ENCODE results near the gene LCN6.
"Not testable (repeated sequence)": the region's sequence is repeated elsewhere in the genome, so short reads cannot be mapped to it uniquely, and the experiment has no call there.

LCN6 gene

DNA sequence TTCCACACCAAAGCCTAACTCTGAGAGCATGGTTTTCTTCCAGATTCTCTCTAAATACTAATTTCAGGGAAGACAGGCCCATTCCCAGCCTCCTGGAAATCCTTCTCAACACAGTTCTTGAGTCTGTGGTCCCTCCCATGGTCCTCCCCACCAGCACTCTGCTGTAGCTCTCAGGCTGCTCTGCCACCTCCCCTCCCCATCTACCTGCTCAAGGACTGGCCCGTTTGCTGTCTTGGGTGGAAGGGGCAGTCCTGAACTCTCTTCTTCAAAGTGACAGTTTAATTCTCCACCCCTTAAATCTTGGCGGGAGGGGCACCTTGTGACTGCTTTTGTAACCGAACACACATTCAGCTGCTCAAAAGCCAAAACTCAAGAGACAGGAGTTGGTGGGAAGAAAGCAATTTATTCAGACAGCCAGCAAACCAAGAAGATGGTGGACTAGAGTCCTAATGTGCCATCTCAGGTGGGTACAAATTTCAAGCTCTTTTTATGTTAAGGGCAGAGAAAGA lies 23.6 kb upstream of the LCN6 start:
- Mint-ChIP-seq H3K4me1 (ENCODE audit: low read depth) (peaks cover 11% of the 10 kb centered on the region), H3K27me3 (peaks cover 31% of the 10 kb centered on the region), H3K9me3 (peaks cover 10% of the 10 kb centered on the region), H3K27ac (no peak overlapping the region), H3K4me3 (no peak overlapping the region), H3K36me3 (ENCODE audit: low read depth) (peaks cover 6% of the 10 kb centered on the region)
- intact Hi-C loops (cut with micrococcal nuclease) = no loop called here

DNA sequence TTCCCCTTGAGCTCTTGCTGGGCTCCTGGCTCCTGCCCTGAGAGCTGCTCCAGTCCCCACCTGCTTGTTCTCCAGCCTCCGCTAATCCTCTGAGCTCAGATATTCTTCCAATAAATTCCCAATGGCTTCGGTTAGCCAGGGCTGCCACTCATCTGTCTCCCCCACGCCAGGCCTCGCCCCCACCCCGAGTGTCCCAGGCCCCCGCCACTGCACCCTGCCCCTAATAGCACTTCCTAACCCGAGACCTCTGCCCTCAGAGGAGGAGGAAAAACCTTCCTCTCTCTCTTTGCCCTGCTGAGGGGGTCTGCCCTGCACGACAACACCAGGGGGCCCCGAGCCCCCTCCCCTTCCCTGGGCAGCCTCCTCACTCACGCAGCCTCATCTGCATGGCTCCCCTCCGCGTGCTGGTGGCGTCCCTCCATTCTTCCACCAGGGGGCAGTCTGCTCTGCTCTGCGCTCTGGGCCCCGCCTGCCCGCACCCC lies 21.4 kb upstream of the LCN6 start:
- no peak overlapping the region for H3K4me3 Mint-ChIP-seq
- peaks cover 11% of the 10 kb centered on the region for H3K4me1 Mint-ChIP-seq (ENCODE audit: low read depth)
- H3K36me3 Mint-ChIP-seq (ENCODE audit: low read depth) = peaks cover 6% of the 10 kb centered on the region
- intact Hi-C loops (cut with micrococcal nuclease) = no loop called here
- H3K27me3 Mint-ChIP-seq = peaks cover 36% of the 10 kb centered on the region
- no peak overlapping the region for H3K27ac Mint-ChIP-seq
- peaks cover 10% of the 10 kb centered on the region for H3K9me3 Mint-ChIP-seq

DNA sequence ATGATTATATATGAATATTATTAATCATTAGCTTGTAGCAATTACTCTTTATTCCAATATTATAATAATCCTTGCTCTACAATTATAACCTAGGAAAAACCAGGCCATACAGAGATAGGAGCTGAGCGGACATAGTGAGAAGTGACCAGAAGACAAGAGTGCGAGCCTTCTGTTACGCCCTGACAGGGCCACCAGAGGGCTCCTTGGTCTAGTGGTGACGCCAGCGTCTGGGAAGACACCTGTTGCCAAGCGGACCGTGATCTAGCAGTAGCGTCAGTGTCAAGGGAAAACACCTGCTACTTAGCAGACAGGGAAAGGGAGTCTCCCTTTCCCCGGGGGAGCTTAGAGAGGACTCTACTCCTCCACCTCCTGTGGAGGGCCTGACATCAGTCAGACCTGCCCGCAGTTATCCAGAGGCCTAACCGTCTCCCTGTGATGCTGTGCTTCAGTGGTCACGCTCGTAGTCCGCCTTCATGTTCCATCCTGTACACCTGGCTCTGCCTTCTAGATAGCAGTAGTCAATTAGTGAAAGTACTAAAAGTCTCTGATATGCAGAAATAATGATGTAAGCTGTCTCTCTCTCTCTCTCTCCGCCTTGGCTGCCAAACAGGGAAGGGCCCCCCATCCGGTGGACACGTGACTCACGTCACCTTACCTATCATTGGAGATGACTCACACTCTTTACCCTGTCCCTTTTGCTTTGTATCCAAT lies 18.2 kb upstream of the LCN6 start:
- H3K27ac Mint-ChIP-seq; H3K9me3 Mint-ChIP-seq; intact Hi-C loops (cut with micrococcal nuclease); H3K4me3 Mint-ChIP-seq; H3K36me3 Mint-ChIP-seq (ENCODE audit: low read depth); H3K4me1 Mint-ChIP-seq (ENCODE audit: low read depth): not testable (repeated sequence)
- H3K27me3 Mint-ChIP-seq = peaks cover 44% of the 10 kb centered on the region

DNA sequence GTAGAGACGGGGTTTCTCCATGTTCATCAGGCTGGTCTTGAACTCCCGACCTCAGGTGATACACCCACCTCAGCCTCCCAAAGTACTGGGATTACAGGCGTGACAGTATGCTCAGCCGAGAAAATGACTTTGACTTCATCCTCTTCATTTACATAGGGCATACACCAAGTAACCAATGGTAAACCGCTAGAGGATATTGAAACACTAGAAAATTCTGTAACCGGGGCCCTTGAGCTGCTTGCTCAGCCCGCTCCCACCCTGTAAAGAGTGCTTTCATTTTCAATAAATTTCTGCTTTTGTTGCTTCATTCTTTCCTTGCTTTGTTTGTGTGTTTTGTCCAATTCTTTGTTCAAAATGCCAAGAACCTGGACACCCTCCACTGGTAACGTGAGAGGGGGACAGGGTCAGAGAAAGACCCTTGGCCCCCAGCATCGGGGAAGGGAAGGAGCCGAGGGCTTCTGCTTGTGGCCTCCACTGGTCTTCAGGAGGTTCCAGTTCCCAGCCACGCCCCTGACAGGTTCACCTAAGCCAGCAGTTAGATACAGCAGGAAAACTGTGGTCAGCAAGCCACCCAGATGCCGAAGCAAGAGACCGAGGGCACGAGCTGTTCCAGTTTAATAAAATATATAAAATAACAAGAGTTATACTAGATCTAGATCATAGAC lies 17.6 kb upstream of the LCN6 start:
- H3K4me3 Mint-ChIP-seq; intact Hi-C loops (cut with micrococcal nuclease); H3K27ac Mint-ChIP-seq; H3K36me3 Mint-ChIP-seq (ENCODE audit: low read depth); H3K4me1 Mint-ChIP-seq (ENCODE audit: low read depth); H3K9me3 Mint-ChIP-seq: not testable (repeated sequence)
- peaks cover 41% of the 10 kb centered on the region for H3K27me3 Mint-ChIP-seq

DNA sequence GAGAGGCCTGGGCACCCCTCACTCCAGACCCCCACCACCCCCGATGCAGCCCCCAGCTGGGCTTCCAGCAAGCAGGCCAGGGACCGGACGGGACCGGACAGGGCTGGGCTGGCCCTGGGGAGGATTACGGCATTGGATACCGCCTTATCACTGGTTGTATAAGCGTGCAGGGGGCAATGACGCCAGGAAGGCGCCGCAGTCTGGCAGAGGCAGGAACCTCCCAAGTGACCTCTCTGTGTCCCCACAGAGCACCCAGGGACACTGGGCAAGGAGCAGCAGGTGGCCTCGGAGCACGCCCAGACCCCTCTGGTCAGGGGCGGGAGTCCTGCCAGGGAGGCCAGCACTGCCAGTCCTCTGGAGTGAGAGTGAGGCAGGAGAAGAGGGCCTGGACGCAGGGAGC lies 16.7 kb upstream of the LCN6 start:
- Mint-ChIP-seq H3K27me3 (peaks cover 41% of the 10 kb centered on the region), H3K36me3 (ENCODE audit: low read depth) (no peaks in the 10 kb centered on the region), H3K9me3 (no peaks in the 10 kb centered on the region), H3K4me3 (no peak overlapping the region), H3K4me1 (ENCODE audit: low read depth) (peaks cover 5% of the 10 kb centered on the region), H3K27ac (no peak overlapping the region)
- intact Hi-C loops (cut with micrococcal nuclease) = no loop called here

DNA sequence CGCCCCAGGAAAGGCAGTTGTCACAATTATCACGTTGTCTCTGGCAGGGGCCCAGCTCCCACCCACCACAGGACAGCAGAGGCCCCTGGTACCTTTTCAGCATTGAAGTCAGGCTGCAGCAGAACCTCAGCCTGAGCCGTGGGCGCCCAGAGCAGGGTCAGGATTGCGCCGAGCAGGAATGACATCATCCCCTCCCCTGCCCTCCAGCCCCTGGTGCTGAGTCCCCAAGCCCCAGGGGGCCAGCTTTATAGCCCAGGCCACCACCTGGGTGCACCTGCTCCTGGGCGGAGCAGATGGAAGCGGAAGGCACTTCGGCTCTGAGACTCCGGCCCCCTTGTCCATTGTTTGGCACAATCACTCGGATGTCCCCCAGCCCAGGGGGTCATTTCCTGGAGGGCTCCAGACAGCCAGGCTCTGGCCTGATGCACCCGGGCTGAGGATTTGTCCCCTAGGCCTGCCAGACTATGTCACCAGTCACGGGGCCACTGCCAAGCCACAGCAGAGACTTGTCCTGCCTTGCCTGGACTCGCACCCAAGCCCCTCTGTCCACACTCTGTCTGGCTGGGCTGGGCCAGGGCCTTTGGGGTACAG lies 16.1 kb upstream of the LCN6 start, which contains the start of gene LCN15:
Gene LCN15, minus strand, starts transcription at position 218 of the 591 bp plus-strand sequence. Its CDS starts 30 bp downstream, at position 188.
- Mint-ChIP-seq H3K36me3 (ENCODE audit: low read depth) (no peaks in the 10 kb centered on the region), H3K4me1 (ENCODE audit: low read depth) (no peaks in the 10 kb centered on the region), H3K27ac (no peak within 1 kb of the TSS), H3K4me3 (no peak within 1 kb of the TSS), H3K27me3 (peaks cover 43% of the 10 kb centered on the region), H3K9me3 (no peaks in the 10 kb centered on the region)
- intact Hi-C loops (cut with micrococcal nuclease) = no loop called here

DNA sequence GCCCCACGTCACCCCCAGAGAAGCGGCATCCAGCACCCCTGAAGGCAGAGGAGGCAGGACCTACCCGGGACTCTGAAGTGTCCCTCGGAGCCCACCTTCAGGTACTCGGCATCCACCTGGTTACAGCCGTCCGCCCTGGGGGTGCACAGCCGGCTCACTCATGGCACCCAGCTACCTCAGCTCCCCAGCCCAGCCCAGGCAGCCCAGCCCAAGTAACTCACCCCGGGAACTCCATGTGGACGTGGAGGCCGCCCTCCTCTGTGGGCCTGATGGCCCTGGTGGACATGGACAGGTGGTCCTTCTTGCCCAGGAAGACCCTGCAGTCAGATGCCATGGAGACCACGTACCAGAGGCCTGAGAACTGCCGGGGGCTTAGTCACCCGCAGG lies 15.3 kb upstream of the LCN6 start:
- intact Hi-C loops (cut with micrococcal nuclease) = no loop called here
- Mint-ChIP-seq H3K36me3 (ENCODE audit: low read depth) (no peaks in the 10 kb centered on the region), H3K4me1 (ENCODE audit: low read depth) (no peaks in the 10 kb centered on the region), H3K4me3 (no peak overlapping the region), H3K9me3 (no peaks in the 10 kb centered on the region), H3K27ac (no peak overlapping the region), H3K27me3 (peaks cover 40% of the 10 kb centered on the region)

DNA sequence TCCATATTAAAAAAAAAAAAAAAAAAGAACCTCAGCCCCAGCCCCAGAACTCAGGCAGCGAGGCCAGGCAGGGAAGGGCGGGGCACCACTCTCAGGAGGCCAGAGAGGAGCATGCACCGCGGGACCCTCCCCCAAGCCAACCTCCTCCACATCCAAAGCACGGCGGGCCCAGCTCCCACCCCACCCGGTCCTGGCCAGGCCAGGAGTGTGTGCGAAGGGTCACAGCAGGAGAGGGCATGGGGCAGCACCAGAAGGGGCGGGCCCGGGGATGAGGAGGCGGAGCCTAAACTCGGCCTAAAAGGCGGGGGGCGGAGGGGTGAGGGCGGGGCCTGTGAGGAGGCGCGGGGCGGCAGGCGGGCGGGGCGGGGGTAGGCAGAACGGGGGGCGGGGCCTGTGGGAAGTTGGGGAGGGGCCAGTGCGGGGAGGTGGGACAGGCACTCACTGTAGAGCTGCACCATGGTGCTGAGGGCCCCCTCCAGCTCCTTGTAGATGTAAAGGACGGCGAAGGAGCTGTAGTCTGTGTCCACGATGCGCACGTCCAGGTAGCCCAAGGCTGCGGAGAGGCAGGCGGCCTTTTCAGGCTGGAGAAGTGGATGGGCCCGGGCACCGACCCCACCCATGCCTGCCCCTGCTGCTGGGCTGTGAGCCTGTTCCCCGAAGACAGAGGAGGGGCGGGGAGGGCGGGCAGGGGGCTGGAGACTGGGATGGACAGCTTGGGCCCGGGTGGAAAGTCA lies 14.8 kb upstream of the LCN6 start:
- peaks cover 36% of the 10 kb centered on the region for H3K27me3 Mint-ChIP-seq
- H3K4me3 Mint-ChIP-seq = no peak overlapping the region
- H3K4me1 Mint-ChIP-seq (ENCODE audit: low read depth) = no peaks in the 10 kb centered on the region
- H3K27ac Mint-ChIP-seq = no peak overlapping the region
- H3K36me3 Mint-ChIP-seq (ENCODE audit: low read depth) = no peaks in the 10 kb centered on the region
- intact Hi-C loops (cut with micrococcal nuclease) = no loop called here
- no peaks in the 10 kb centered on the region for H3K9me3 Mint-ChIP-seq

DNA sequence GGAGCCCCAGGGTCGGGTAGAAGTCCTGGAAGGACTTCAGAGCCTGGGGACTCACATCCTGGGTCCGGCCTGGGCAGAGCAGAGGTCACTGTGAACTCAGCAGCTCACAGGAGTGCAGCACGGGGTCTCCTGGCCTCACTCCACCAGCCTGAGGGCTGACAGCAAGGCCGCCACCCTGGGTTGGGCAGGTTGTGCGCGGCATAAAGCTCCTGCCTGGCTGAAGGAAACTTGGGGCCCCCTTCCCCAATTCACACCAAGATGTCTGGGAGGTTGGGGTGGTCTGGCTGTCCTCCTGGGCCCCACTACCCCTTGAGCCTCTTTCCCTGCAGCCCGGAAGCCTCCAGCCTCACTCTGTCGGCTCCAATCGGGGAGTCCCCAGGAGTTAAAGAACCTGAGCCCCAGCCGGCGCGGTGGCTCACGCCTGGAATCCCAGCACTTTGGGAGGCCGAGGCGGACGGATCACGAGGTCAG lies 13.9 kb upstream of the LCN6 start:
- no peak overlapping the region for H3K27ac Mint-ChIP-seq
- H3K27me3 Mint-ChIP-seq = peaks cover 30% of the 10 kb centered on the region
- H3K4me3 Mint-ChIP-seq = no peak overlapping the region
- no peaks in the 10 kb centered on the region for H3K36me3 Mint-ChIP-seq (ENCODE audit: low read depth)
- intact Hi-C loops (cut with micrococcal nuclease) = no loop called here
- no peaks in the 10 kb centered on the region for H3K4me1 Mint-ChIP-seq (ENCODE audit: low read depth)
- no peaks in the 10 kb centered on the region for H3K9me3 Mint-ChIP-seq

DNA sequence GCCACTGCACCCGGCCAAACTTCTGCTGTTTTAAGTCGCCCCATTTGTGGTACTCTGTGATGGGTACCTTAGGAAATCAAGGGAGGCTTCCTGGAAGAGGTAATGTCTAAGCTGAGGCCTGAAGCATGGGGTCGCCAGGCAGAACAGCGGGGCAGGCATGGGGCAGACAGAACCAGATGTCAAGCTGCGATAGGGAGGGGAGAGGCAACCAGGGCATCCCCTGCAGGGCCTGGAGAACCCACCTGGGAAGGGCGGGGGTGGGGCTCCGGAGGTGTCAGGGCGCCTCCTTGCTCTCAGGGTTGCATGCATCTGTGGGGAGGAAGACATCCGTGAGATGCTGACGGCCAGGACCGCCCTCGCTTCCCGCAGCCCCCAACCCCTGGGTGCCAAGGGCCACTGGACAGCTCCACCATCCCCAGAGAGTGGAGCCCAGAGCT lies 13.2 kb upstream of the LCN6 start:
- Mint-ChIP-seq H3K27ac (no peak overlapping the region), H3K36me3 (ENCODE audit: low read depth) (no peaks in the 10 kb centered on the region), H3K9me3 (peaks cover 2% of the 10 kb centered on the region), H3K4me3 (no peak overlapping the region), H3K4me1 (ENCODE audit: low read depth) (no peaks in the 10 kb centered on the region), H3K27me3 (peaks cover 27% of the 10 kb centered on the region)
- intact Hi-C loops (cut with micrococcal nuclease) = no loop called here

DNA sequence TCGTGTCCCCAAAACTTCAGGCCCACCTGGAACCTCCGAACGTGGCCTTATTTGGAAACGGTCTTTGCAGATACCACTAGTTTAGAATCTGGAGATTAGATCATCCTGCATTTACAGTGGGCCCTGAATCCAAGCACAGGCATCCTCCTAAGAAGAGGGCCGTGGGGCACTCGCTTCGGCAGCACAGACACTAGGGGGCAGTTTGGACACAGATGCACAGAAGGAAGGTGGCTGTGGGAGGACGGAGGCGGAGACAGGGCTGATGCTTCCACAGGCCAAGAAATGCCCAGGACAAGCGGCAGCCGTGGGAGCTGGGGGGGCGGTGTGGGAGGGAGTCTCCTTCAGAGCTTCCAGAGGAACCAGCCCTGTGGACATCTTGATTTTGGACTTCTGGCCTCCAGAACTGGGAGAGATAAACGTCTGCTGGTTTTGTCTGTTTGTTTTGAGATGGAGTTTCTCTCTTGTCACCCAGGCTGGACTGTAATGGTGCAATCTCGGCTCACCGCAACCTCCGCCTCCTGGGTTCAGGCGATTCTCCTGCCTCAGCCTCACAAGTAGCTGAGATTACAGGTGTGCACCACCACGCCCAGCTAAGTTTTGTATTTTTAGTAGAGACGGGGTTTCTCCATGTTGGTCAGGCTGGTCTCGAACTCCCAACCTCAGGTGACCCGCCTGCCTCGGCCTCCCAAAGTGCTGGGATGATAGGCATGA lies 12.7 kb upstream of the LCN6 start:
- intact Hi-C loops (cut with micrococcal nuclease); H3K27ac Mint-ChIP-seq; H3K4me1 Mint-ChIP-seq (ENCODE audit: low read depth); H3K9me3 Mint-ChIP-seq; H3K4me3 Mint-ChIP-seq; H3K36me3 Mint-ChIP-seq (ENCODE audit: low read depth): not testable (repeated sequence)
- H3K27me3 Mint-ChIP-seq = peaks cover 25% of the 10 kb centered on the region

DNA sequence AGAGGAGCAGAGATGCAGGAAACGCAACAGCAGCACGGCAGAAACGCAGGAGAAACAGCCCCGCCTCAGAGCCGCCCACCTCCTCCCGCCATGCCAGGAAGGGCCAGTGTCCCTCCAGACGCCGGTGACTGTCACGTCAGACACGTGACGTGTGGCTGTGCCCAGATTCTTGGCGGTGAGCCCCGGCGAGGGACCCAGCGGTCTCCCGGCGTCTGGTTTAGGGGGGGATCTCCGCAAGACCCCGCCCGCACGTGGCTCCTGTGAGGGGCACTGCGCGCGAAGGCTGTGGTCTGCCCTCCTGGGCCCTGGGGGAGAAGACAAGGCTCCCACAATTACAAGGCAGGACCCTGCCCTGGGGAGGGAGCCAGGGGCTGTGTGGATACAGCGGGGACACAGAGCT lies 12.1 kb upstream of the LCN6 start:
- H3K9me3 Mint-ChIP-seq = peaks cover 13% of the 10 kb centered on the region

More for the DNA sequence above, 12.1 kb upstream of the LCN6 start:
- H3K36me3 Mint-ChIP-seq (ENCODE audit: low read depth) = peaks cover 8% of the 10 kb centered on the region
- no peak overlapping the region for H3K27ac Mint-ChIP-seq
- intact Hi-C loops (cut with micrococcal nuclease) = no loop called here
- peaks cover 27% of the 10 kb centered on the region for H3K27me3 Mint-ChIP-seq
- H3K4me3 Mint-ChIP-seq = no peak overlapping the region
- no peaks in the 10 kb centered on the region for H3K4me1 Mint-ChIP-seq (ENCODE audit: low read depth)

Measured in dendritic cell treated with granulocyte-macrophage colony-stimulating factor and Interleukin-4, amounts not matched to agents 40 ng/mL and 50 ng/mL, for 4 days (primary cell).